Measurements from ENCODE around the gene TMX4.
A peak's percentile ranks its signal among the peaks of the same experiment; 100 is the strongest.

The TMX4 gene

DNA sequence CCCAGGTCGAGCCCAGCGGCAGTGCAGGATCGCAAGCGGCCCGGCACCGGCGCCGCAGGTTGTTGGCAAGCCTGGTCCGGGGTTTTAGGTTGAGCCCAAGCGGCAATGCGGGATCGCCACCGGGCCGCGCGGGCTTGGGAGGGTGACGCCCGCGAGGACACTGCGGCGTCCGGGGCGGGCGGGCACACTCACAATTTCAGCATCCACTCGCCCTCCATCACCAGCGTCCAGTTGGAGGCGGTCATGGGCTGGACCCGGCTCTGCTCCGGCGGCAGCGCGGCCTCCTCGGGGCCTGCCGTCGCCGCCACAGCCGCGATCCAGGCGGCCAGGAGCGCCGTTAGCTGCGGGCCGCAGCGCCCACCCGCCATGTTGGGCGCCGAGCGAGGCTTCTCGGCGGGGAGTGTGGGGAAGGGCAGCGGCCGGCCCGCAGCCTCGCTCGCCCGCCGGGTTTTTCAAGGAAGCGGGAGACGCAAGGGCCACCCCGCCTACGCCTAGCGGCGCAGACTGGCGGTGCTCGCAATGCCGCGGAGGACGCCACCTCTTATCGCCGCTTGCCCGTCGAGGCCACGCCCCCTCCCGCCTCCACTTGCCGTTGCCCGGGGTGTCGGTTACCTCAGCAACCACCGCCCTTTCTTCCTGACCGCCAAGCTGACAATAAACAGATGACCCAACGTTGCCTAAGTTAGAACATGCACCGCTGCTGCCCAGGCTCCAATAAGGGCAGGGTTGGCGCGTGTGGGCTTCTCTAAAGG, at the start of gene TMX4 (continued):
- TF ChIP-seq, protein P1, sequence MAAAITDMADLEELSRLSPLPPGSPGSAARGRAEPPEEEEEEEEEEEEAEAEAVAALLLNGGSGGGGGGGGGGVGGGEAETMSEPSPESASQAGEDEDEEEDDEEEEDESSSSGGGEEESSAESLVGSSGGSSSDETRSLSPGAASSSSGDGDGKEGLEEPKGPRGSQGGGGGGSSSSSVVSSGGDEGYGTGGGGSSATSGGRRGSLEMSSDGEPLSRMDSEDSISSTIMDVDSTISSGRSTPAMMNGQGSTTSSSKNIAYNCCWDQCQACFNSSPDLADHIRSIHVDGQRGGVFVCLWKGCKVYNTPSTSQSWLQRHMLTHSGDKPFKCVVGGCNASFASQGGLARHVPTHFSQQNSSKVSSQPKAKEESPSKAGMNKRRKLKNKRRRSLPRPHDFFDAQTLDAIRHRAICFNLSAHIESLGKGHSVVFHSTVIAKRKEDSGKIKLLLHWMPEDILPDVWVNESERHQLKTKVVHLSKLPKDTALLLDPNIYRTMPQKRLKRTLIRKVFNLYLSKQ (tag by site-specific recombination; IDR thresholded peaks at IDR 0.05; ENCODE audit: borderline replicate concordance): no peak
- TF ChIP-seq BCL11B (tag by site-specific recombination; IDR thresholded peaks at IDR 0.05; ENCODE audit: low read depth) (no peak), ZNF121 (tag by site-specific recombination; IDR thresholded peaks at IDR 0.05) (no peak), ZNF585B (tag by site-specific recombination; IDR thresholded peaks at IDR 0.05) (no peak), ZNF624 (tag by site-specific recombination; IDR thresholded peaks at IDR 0.05) (no peak), ZNF274 (IDR thresholded peaks at IDR 0.05; ENCODE audit: low read length) (no peak), ZNF274 (tag by site-specific recombination; IDR thresholded peaks at IDR 0.05; ENCODE audit: borderline replicate concordance) (no peak), ZNF654 (tag by site-specific recombination; IDR thresholded peaks at IDR 0.05; ENCODE audit: low read depth) (no peak), ZNF404 (tag by site-specific recombination; IDR thresholded peaks at IDR 0.05) (no peak), OVOL3 (tag by site-specific recombination; IDR thresholded peaks at IDR 0.05) (no peak), ZNF433 (tag by site-specific recombination; IDR thresholded peaks at IDR 0.05; ENCODE audit: low read depth) (no peak), ZNF701 (tag by site-specific recombination; IDR thresholded peaks at IDR 0.05) (no peak), ZNF2 (tag by site-specific recombination; IDR thresholded peaks at IDR 0.05) (no peak), ZNF837 (tag by site-specific recombination; IDR thresholded peaks at IDR 0.05) (no peak), ZSCAN30 (tag by site-specific recombination; IDR thresholded peaks at IDR 0.05) (0 out of 2 replicates have a peak, but pooled peaks have one; percentile 63), ZNF600 (tag by site-specific recombination; IDR thresholded peaks at IDR 0.05) (0 out of 2 replicates have a peak, but pooled peaks have one; percentile 2), ZFP37 (tag by site-specific recombination; IDR thresholded peaks at IDR 0.05) (no peak)
- TF ChIP-seq, protein P2, sequence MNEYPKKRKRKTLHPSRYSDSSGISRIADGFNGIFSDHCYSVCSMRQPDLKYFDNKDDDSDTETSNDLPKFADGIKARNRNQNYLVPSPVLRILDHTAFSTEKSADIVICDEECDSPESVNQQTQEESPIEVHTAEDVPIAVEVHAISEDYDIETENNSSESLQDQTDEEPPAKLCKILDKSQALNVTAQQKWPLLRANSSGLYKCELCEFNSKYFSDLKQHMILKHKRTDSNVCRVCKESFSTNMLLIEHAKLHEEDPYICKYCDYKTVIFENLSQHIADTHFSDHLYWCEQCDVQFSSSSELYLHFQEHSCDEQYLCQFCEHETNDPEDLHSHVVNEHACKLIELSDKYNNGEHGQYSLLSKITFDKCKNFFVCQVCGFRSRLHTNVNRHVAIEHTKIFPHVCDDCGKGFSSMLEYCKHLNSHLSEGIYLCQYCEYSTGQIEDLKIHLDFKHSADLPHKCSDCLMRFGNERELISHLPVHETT (tag by site-specific recombination; IDR thresholded peaks at IDR 0.05): no peak
- TF ChIP-seq, protein P3, sequence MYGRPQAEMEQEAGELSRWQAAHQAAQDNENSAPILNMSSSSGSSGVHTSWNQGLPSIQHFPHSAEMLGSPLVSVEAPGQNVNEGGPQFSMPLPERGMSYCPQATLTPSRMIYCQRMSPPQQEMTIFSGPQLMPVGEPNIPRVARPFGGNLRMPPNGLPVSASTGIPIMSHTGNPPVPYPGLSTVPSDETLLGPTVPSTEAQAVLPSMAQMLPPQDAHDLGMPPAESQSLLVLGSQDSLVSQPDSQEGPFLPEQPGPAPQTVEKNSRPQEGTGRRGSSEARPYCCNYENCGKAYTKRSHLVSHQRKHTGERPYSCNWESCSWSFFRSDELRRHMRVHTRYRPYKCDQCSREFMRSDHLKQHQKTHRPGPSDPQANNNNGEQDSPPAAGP (tag by site-specific recombination; IDR thresholded peaks at IDR 0.05): no peak
- TF ChIP-seq, protein P4, sequence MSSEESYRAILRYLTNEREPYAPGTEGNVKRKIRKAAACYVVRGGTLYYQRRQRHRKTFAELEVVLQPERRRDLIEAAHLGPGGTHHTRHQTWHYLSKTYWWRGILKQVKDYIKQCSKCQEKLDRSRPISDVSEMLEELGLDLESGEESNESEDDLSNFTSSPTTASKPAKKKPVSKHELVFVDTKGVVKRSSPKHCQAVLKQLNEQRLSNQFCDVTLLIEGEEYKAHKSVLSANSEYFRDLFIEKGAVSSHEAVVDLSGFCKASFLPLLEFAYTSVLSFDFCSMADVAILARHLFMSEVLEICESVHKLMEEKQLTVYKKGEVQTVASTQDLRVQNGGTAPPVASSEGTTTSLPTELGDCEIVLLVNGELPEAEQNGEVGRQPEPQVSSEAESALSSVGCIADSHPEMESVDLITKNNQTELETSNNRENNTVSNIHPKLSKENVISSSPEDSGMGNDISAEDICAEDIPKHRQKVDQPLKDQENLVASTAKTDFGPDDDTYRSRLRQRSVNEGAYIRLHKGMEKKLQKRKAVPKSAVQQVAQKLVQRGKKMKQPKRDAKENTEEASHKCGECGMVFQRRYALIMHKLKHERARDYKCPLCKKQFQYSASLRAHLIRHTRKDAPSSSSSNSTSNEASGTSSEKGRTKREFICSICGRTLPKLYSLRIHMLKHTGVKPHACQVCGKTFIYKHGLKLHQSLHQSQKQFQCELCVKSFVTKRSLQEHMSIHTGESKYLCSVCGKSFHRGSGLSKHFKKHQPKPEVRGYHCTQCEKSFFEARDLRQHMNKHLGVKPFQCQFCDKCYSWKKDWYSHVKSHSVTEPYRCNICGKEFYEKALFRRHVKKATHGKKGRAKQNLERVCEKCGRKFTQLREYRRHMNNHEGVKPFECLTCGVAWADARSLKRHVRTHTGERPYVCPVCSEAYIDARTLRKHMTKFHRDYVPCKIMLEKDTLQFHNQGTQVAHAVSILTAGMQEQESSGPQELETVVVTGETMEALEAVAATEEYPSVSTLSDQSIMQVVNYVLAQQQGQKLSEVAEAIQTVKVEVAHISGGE (tag by site-specific recombination; conservative IDR thresholded peaks at IDR 0.05; ENCODE audit: low read depth): no peak
- TF ChIP-seq, protein P5, sequence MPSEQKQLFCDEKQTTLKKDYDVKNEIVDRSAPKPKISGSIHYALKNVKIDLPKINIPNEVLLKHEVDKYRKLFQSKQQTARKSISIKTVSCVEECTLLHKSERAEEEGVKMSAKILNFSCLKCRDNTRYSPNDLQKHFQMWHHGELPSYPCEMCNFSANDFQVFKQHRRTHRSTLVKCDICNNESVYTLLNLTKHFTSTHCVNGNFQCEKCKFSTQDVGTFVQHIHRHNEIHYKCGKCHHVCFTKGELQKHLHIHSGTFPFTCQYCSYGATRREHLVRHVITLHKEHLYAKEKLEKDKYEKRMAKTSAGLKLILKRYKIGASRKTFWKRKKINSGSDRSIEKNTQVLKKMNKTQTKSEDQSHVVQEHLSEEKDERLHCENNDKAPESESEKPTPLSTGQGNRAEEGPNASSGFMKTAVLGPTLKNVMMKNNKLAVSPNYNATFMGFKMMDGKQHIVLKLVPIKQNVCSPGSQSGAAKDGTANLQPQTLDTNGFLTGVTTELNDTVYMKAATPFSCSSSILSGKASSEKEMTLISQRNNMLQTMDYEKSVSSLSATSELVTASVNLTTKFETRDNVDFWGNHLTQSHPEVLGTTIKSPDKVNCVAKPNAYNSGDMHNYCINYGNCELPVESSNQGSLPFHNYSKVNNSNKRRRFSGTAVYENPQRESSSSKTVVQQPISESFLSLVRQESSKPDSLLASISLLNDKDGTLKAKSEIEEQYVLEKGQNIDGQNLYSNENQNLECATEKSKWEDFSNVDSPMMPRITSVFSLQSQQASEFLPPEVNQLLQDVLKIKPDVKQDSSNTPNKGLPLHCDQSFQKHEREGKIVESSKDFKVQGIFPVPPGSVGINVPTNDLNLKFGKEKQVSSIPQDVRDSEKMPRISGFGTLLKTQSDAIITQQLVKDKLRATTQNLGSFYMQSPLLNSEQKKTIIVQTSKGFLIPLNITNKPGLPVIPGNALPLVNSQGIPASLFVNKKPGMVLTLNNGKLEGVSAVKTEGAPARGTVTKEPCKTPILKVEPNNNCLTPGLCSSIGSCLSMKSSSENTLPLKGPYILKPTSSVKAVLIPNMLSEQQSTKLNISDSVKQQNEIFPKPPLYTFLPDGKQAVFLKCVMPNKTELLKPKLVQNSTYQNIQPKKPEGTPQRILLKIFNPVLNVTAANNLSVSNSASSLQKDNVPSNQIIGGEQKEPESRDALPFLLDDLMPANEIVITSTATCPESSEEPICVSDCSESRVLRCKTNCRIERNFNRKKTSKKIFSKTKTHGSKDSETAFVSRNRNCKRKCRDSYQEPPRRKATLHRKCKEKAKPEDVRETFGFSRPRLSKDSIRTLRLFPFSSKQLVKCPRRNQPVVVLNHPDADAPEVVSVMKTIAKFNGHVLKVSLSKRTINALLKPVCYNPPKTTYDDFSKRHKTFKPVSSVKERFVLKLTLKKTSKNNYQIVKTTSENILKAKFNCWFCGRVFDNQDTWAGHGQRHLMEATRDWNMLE (tag by site-specific recombination; conservative IDR thresholded peaks at IDR 0.05; ENCODE audit: low read depth): no peak
- TF ChIP-seq, protein P6, sequence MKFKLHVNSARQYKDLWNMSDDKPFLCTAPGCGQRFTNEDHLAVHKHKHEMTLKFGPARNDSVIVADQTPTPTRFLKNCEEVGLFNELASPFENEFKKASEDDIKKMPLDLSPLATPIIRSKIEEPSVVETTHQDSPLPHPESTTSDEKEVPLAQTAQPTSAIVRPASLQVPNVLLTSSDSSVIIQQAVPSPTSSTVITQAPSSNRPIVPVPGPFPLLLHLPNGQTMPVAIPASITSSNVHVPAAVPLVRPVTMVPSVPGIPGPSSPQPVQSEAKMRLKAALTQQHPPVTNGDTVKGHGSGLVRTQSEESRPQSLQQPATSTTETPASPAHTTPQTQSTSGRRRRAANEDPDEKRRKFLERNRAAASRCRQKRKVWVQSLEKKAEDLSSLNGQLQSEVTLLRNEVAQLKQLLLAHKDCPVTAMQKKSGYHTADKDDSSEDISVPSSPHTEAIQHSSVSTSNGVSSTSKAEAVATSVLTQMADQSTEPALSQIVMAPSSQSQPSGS (tag by site-specific recombination; IDR thresholded peaks at IDR 0.05; ENCODE audit: low read depth): no peak
- TF ChIP-seq, protein P7, sequence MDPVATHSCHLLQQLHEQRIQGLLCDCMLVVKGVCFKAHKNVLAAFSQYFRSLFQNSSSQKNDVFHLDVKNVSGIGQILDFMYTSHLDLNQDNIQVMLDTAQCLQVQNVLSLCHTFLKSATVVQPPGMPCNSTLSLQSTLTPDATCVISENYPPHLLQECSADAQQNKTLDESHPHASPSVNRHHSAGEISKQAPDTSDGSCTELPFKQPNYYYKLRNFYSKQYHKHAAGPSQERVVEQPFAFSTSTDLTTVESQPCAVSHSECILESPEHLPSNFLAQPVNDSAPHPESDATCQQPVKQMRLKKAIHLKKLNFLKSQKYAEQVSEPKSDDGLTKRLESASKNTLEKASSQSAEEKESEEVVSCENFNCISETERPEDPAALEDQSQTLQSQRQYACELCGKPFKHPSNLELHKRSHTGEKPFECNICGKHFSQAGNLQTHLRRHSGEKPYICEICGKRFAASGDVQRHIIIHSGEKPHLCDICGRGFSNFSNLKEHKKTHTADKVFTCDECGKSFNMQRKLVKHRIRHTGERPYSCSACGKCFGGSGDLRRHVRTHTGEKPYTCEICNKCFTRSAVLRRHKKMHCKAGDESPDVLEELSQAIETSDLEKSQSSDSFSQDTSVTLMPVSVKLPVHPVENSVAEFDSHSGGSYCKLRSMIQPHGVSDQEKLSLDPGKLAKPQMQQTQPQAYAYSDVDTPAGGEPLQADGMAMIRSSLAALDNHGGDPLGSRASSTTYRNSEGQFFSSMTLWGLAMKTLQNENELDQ (tag by site-specific recombination; IDR thresholded peaks at IDR 0.05; ENCODE audit: low read depth): no peak

Measured in HEK293 (cell line).